GM23338 (cell line): Measurements from ENCODE around the gene REX1BD.

ENCODE experiments used
- CREB1 ChIP-seq: fragments of 250-450 bp; sonication (Bioruptor Pico); IDR thresholded peaks from 2 replicates; pipeline ENCODE4 v1.5.0; 2020; ENCODE audit warnings: low read depth, mild to moderate bottlenecking, moderate library complexity
- EZH2 ChIP-seq: fragments of 200-600 bp; sonication (generic); IDR thresholded peaks from one replicate; pipeline ENCODE4 v1.8.0; 2017; ENCODE audit warnings: antibody characterized with exemption, mild to moderate bottlenecking, low read depth; ENCODE audit not compliant: unreplicated experiment
- EZH2phosphoT487 ChIP-seq: fragments of 200-600 bp; sonication (generic); IDR thresholded peaks from one replicate; pipeline ENCODE4 v1.8.1; 2018; ENCODE audit warnings: antibody characterized with exemption; ENCODE audit not compliant: unreplicated experiment
- JUNB ChIP-seq: IDR thresholded peaks from one replicate; pipeline ENCODE4 v1.6.1; 2016; ENCODE audit warnings: antibody characterized with exemption; ENCODE audit not compliant: unreplicated experiment
- NANOG ChIP-seq: IDR thresholded peaks from 2 replicates; pipeline ENCODE4 v1.6.1; 2016; ENCODE audit warnings: antibody characterized with exemption, borderline replicate concordance
- POLR2AphosphoS5 ChIP-seq: IDR thresholded peaks from 2 replicates; pipeline ENCODE4 v1.6.1; 2016; ENCODE audit warnings: antibody characterized with exemption, low read depth
- STAT1 ChIP-seq: IDR thresholded peaks from one replicate; pipeline ENCODE4 v1.6.1; 2016; ENCODE audit warnings: antibody characterized with exemption; ENCODE audit not compliant: unreplicated experiment
- ZNF114 ChIP-seq: fragments of 250-450 bp; sonication (Bioruptor Pico); IDR thresholded peaks from 2 replicates; pipeline ENCODE4 v1.5.0; 2020; ENCODE audit warnings: mild to moderate bottlenecking, moderate library complexity
- ZNF331 ChIP-seq: fragments of 250-450 bp; sonication (Bioruptor Pico); IDR thresholded peaks from 2 replicates; pipeline ENCODE4 v1.5.0; 2020; ENCODE audit warnings: low read depth, mild to moderate bottlenecking, moderate library complexity
- TF ChIP-seq, protein P1 (sequence below), 2 experiments: fragments of 200-600 bp in 1 of 2; sonication (generic) in 1 of 2; conservative IDR thresholded peaks; 2 replicates each; pipeline versions ENCODE4 v1.5.1 to v1.6.1; 2016 to 2017; ENCODE audit warnings: antibody characterized with exemption in 2 of 2, low read depth in 2 of 2, mild to moderate bottlenecking in 2 of 2, moderate library complexity in 1 of 2
- TF ChIP-seq, protein P2 (sequence below): IDR thresholded peaks from one replicate; pipeline ENCODE4 v1.6.1; 2018; ENCODE audit warnings: antibody characterized with exemption; ENCODE audit not compliant: unreplicated experiment
- TF ChIP-seq, protein P3 (sequence below): IDR thresholded peaks from 2 replicates; pipeline ENCODE4 v1.6.1; 2016; ENCODE audit warnings: antibody characterized with exemption

DNA sequence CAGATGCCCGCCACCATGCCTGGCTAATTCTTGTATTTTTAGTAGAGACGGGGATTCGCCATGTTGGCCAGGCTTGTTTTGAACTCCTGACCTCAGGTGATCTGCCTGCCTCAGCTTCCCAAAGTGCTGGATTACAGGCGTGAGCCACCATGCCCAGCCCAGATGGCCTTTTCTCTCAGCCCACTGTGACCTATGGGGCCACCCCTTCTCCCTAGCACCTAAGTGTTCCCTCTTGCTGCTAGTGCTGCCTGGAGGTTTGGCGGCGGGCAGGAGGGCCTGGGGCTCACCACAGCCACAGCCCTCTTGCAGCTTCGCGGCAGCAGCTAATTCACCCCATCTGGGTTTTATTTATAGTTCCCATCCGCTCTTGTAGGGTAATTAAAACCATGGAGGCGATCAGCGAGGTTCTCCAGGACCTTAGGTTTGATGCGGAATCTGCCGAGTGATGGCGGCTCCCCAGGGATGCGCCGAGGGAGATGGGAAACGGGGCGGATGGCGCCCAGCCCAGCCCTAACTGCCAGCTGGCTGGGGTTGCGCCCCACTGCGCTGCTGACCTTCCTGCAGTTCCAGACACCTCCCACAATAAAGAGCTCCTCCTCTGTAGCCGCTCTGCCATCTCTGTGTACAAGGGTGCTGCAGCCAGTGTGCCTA is 3.3 kb downstream of the REX1BD start:
- TF ChIP-seq, protein P1, sequence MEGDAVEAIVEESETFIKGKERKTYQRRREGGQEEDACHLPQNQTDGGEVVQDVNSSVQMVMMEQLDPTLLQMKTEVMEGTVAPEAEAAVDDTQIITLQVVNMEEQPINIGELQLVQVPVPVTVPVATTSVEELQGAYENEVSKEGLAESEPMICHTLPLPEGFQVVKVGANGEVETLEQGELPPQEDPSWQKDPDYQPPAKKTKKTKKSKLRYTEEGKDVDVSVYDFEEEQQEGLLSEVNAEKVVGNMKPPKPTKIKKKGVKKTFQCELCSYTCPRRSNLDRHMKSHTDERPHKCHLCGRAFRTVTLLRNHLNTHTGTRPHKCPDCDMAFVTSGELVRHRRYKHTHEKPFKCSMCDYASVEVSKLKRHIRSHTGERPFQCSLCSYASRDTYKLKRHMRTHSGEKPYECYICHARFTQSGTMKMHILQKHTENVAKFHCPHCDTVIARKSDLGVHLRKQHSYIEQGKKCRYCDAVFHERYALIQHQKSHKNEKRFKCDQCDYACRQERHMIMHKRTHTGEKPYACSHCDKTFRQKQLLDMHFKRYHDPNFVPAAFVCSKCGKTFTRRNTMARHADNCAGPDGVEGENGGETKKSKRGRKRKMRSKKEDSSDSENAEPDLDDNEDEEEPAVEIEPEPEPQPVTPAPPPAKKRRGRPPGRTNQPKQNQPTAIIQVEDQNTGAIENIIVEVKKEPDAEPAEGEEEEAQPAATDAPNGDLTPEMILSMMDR (conservative IDR thresholded peaks at IDR 0.05; ENCODE audit: low read depth in 2 of 2), result no peak
- no peak for TF ChIP-seq POLR2AphosphoS5
- TF ChIP-seq EZH2, result no peak
- TF ChIP-seq ZNF114 (CRISPR knock-in tag), result no peak
- no peak for TF ChIP-seq JUNB
- no peak for TF ChIP-seq EZH2phosphoT487
- TF ChIP-seq, protein P2, sequence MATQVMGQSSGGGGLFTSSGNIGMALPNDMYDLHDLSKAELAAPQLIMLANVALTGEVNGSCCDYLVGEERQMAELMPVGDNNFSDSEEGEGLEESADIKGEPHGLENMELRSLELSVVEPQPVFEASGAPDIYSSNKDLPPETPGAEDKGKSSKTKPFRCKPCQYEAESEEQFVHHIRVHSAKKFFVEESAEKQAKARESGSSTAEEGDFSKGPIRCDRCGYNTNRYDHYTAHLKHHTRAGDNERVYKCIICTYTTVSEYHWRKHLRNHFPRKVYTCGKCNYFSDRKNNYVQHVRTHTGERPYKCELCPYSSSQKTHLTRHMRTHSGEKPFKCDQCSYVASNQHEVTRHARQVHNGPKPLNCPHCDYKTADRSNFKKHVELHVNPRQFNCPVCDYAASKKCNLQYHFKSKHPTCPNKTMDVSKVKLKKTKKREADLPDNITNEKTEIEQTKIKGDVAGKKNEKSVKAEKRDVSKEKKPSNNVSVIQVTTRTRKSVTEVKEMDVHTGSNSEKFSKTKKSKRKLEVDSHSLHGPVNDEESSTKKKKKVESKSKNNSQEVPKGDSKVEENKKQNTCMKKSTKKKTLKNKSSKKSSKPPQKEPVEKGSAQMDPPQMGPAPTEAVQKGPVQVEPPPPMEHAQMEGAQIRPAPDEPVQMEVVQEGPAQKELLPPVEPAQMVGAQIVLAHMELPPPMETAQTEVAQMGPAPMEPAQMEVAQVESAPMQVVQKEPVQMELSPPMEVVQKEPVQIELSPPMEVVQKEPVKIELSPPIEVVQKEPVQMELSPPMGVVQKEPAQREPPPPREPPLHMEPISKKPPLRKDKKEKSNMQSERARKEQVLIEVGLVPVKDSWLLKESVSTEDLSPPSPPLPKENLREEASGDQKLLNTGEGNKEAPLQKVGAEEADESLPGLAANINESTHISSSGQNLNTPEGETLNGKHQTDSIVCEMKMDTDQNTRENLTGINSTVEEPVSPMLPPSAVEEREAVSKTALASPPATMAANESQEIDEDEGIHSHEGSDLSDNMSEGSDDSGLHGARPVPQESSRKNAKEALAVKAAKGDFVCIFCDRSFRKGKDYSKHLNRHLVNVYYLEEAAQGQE, result no peak
- no peak for TF ChIP-seq CREB1 (CRISPR knock-in tag)
- no peak for TF ChIP-seq ZNF331 (CRISPR knock-in tag)
- no peak for TF ChIP-seq NANOG
- TF ChIP-seq STAT1, result no peak
- TF ChIP-seq, protein P3, sequence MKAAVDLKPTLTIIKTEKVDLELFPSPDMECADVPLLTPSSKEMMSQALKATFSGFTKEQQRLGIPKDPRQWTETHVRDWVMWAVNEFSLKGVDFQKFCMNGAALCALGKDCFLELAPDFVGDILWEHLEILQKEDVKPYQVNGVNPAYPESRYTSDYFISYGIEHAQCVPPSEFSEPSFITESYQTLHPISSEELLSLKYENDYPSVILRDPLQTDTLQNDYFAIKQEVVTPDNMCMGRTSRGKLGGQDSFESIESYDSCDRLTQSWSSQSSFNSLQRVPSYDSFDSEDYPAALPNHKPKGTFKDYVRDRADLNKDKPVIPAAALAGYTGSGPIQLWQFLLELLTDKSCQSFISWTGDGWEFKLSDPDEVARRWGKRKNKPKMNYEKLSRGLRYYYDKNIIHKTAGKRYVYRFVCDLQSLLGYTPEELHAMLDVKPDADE, result no peak
